Transverse colon (tissue), 4 donors: Measurements from ENCODE around the gene SYNGR1. TPM values are rescaled to one million over a fixed set of nuclear protein-coding genes. Genes with fewer than 3 reads are reported as not detected.

Experiments
- DNase-seq: peaks from one replicate; pipeline ENCODE4 v3.0.0-alpha.2; 2019
- H3K27ac ChIP-seq, 4 donors: fragments of 200-600 bp; sonication (generic); 2 replicates each; pipeline ENCODE4 v1.5.1; 2016 to 2018; ENCODE audit warnings: inconsistent platforms in 4 of 4
- H3K27me3 ChIP-seq: fragments of 200-600 bp; sonication (generic); 2 replicates; pipeline ENCODE4 v1.5.1; 2017; ENCODE audit warnings: inconsistent platforms
- H3K36me3 ChIP-seq, 4 donors: fragments of 200-600 bp; sonication (generic); 2 replicates each; pipeline ENCODE4 v1.5.1; 2017 to 2019; ENCODE audit warnings: inconsistent platforms in 4 of 4
- H3K4me1 ChIP-seq, 4 donors: fragments of 200-600 bp; sonication (generic); 2 replicates each; pipeline ENCODE4 v1.5.1; 2017 to 2020; ENCODE audit warnings: inconsistent platforms in 4 of 4
- H3K4me3 ChIP-seq, 4 donors: fragments of 200-600 bp; sonication (generic); 1 replicate in 1 of 4; 2 replicates in 3 of 4; pipeline versions ENCODE4 v1.5.1 to v1.6.1; 2017 to 2019; ENCODE audit warnings: inconsistent platforms in 4 of 4
- H3K9me3 ChIP-seq, 2 donors: fragments of 200-600 bp; sonication (generic); 2 replicates each; pipeline ENCODE4 v1.5.1; 2017 to 2019; ENCODE audit warnings: inconsistent platforms in 2 of 2
- CTCF ChIP-seq, 5 experiments: fragments of 200-600 bp in 3 of 5; fragments of 450-650 bp in 2 of 5; sonication (generic) in 3 of 5; IDR thresholded peaks; 1 replicate in 2 of 5; 2 replicates in 3 of 5; pipeline ENCODE4 v1.5.1; 2016 to 2017; ENCODE audit warnings: antibody characterized with exemption in 5 of 5, inconsistent platforms in 3 of 5, mild to moderate bottlenecking in 2 of 5, moderate library complexity in 1 of 5
- EP300 ChIP-seq: sonication (generic); formaldehyde crosslinking; IDR thresholded peaks from one replicate; pipeline ENCODE4 v1.6.1; 2017; ENCODE audit warnings: antibody characterized with exemption, low read depth
- POLR2A ChIP-seq: fragments of 450-650 bp; IDR thresholded peaks from one replicate; pipeline ENCODE4 v1.6.1; 2016; ENCODE audit warnings: antibody characterized with exemption, mild to moderate bottlenecking, moderate library complexity
- POLR2AphosphoS5 ChIP-seq, 3 donors: sonication (generic); formaldehyde crosslinking; IDR thresholded peaks; one replicate each; pipeline ENCODE4 v1.6.1; 2016; ENCODE audit warnings: antibody characterized with exemption in 3 of 3
- WGBS, 2 donors: methylation state at CpG; one replicate each; pipeline ENCODE4 v1.1.5; 2018; ENCODE audit warnings: low coverage in 1 of 2; 5-methylcytosine and 5-hydroxymethylcytosine counted together
- in situ Hi-C, 4 donors: fragments of 200-750 bp; cut with MboI; loops; one replicate each; pipeline versions ENCODE4 v1.15.0 to v1.15.1; 2017; ENCODE audit warnings: low sequenced_read_pairs in 3 of 4, low pct_ligation_motif_present in 1 of 4, low pct_unique_long_range_greater_than_20kb in 1 of 4
- intact Hi-C: fragments of 100-400 bp; cut with DNase I; formaldehyde crosslinking; loops from one replicate; pipeline ENCODE4 v1.15.1; 2023; ENCODE audit warnings: low total_unique reads
- total RNA-seq, 4 donors: library from RNA; depleted of rRNA; stranded (reverse); fragments of >200 nt; gene quantifications; one replicate each; pipeline ENCODE4 v1.1.0, GENCODE V29; 2016

Gene SYNGR1
- total RNA-seq, 4 donors from 2014 or later, result 6.7 to 10.5 (median 8.0) TPM

GRCh38 chr22:39401301-39401631 lies 51.5 kb downstream of the SYNGR1 start:
- no peak for DNase-seq
- Histone ChIP-seq H3K36me3 (no peaks in the 10 kb centered on the region), H3K4me1 (peaks cover 5 to 23% (median 9%) of the 10 kb centered on the region in 4 donors), H3K9me3 (no peaks in the 10 kb centered on the region), H3K4me3 (no peak overlapping the region), H3K27ac (no peak overlapping the region), H3K27me3 (no peaks in the 10 kb centered on the region)
- in situ Hi-C loops, result no loop called here
- TF ChIP-seq POLR2AphosphoS5 (IDR thresholded peaks at IDR 0.05), result no peak
- TF ChIP-seq POLR2A, result no peak
- TF ChIP-seq EP300, result no peak
- TF ChIP-seq CTCF (IDR thresholded peaks at IDR 0.05), result no peak
- intact Hi-C loops, result loop anchor here (10.0 kb wide), 1 partner anchor 114 kb away; no protein-coding TSS in a partner anchor
- 85 to 100% methylated on average over 1 to 4 of the region's 4 CpGs for WGBS, 2 donors

- Histone ChIP-seq H3K36me3 (no peaks in the 10 kb centered on the region), H3K4me3 (no peak overlapping the region), H3K9me3 (no peaks in the 10 kb centered on the region), H3K27me3 (no peaks in the 10 kb centered on the region), H3K4me1 (peaks cover 2 to 15% (median 5%) of the 10 kb centered on the region in 4 donors), H3K27ac (no peak overlapping the region)
- 72 to 80% methylated on average over 15 to 28 of the region's 28 CpGs for WGBS, 2 donors
- TF ChIP-seq POLR2A (no peak), POLR2AphosphoS5 (IDR thresholded peaks at IDR 0.05) (no peak), EP300 (no peak), CTCF (IDR thresholded peaks at IDR 0.05) (no peak)
- in situ Hi-C loops (no loop called here), intact Hi-C loops (loop anchor here (10.0 kb wide), 1 partner anchor 109 kb away; no protein-coding TSS in a partner anchor)
- no peak for DNase-seq
These were observed 55.7 kb downstream of the SYNGR1 start for GRCh38 chr22:39405346-39406085.

DNA sequence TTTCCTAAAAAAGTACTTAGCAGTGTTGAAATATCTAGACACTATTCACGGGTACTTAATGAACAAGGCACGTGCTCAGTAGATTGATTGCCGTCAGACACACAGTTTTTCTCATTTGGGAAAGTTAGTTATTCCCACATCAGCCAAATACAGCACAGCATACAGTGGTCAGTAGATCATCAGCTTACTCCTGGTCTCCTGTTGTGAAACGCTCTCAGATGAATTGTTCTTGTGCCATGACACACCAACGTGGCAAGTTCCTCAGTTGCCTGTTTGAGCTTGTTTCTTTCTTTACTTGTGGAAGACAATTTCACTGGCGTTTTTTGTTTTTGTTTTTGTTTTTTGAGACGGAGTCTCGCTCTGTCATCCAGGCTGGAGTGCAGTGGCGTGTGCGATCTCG lies 58.4 kb downstream of the SYNGR1 start:
- in situ Hi-C loops (no loop called here), intact Hi-C loops (loop anchor here (10.0 kb wide), 1 partner anchor 107 kb away; no protein-coding TSS in a partner anchor)
- Histone ChIP-seq H3K27ac (peak overlapping the region in 1 of 4 donors; percentile 14), H3K27me3 (no peaks in the 10 kb centered on the region), H3K4me1 (peaks cover 0 to 19% (median 3%) of the 10 kb centered on the region in 4 donors), H3K9me3 (no peaks in the 10 kb centered on the region), H3K4me3 (no peak overlapping the region), H3K36me3 (no peaks in the 10 kb centered on the region)
- TF ChIP-seq POLR2A (no peak), POLR2AphosphoS5 (IDR thresholded peaks at IDR 0.05) (no peak), CTCF (IDR thresholded peaks at IDR 0.05) (no peak), EP300 (no peak)
- 89 to 94% methylated on average over 11 of the region's 11 CpGs for WGBS, 2 donors
- no peak for DNase-seq

DNA sequence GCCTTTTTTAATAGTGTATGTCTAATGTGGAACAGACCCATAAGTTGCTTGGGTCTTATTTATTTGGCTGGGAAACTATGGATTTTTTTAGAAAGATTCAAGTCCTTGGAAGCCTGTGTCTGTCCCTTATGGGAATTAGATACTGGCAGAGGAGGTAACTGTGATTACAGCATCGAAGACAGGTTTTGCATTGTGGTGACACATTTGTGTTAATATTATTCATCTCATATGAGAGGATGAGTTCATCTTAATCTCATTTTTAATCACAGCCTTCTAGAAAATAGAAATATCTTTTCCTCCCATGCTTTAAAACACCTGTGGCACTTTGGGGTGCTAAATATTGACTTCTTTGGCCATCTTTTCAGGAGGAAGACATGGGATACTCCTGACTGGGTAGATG lies 59.0 kb downstream of the SYNGR1 start:
- 67 to 75% methylated on average over 1 of the region's 1 CpG for WGBS, 2 donors
- TF ChIP-seq POLR2A (no peak), POLR2AphosphoS5 (IDR thresholded peaks at IDR 0.05) (no peak), EP300 (no peak), CTCF (IDR thresholded peaks at IDR 0.05) (no peak)
- H3K4me3 ChIP-seq, result no peak overlapping the region
- H3K36me3 ChIP-seq, result no peaks in the 10 kb centered on the region
- H3K27ac ChIP-seq, result no peak overlapping the region
- H3K27me3 ChIP-seq, result no peaks in the 10 kb centered on the region
- peaks cover 0 to 24% (median 3%) of the 10 kb centered on the region in 4 donors for H3K4me1 ChIP-seq
- intact Hi-C loops, result loop anchor here (10.0 kb wide), 1 partner anchor 106 kb away; no protein-coding TSS in a partner anchor
- no peak for DNase-seq
- in situ Hi-C loops, result no loop called here
- H3K9me3 ChIP-seq, result no peaks in the 10 kb centered on the region
